ENCODE results near the gene PSD4.

PSD4 gene

DNA sequence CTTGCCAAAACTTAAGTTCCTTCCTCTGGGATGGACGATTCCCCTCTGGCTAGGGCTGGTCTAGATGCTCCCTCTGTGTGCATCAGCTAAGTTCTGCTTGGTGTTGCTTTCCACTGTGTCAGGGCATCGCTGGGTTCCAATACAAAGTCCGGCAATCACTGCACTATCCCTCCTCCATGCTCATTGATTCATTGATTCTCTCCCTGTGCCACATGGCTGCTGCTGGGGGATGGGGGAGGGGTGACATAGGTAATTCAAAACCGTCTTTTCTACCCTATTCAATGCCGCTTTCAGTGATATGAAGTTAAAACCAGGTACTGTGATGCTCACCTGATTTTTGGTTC is 23.5 kb upstream of the PSD4 start:
- Histone ChIP-seq H3K4me3 (ENCODE audit: low read depth, low read length) (no peak overlapping the region), H3K9me3 (ENCODE audit: severe bottlenecking) (no peaks in the 10 kb centered on the region), H3K27ac (no peak overlapping the region), H3K27me3 (ENCODE audit: insufficient read depth, low read depth, severe bottlenecking) (no peaks in the 10 kb centered on the region), H3K36me3 (no peaks in the 10 kb centered on the region)
- no peak for DNase-seq
- TF ChIP-seq, protein P1, sequence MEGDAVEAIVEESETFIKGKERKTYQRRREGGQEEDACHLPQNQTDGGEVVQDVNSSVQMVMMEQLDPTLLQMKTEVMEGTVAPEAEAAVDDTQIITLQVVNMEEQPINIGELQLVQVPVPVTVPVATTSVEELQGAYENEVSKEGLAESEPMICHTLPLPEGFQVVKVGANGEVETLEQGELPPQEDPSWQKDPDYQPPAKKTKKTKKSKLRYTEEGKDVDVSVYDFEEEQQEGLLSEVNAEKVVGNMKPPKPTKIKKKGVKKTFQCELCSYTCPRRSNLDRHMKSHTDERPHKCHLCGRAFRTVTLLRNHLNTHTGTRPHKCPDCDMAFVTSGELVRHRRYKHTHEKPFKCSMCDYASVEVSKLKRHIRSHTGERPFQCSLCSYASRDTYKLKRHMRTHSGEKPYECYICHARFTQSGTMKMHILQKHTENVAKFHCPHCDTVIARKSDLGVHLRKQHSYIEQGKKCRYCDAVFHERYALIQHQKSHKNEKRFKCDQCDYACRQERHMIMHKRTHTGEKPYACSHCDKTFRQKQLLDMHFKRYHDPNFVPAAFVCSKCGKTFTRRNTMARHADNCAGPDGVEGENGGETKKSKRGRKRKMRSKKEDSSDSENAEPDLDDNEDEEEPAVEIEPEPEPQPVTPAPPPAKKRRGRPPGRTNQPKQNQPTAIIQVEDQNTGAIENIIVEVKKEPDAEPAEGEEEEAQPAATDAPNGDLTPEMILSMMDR (IDR thresholded peaks at IDR 0.05; ENCODE audit: low read depth, low read length), result no peak

DNA sequence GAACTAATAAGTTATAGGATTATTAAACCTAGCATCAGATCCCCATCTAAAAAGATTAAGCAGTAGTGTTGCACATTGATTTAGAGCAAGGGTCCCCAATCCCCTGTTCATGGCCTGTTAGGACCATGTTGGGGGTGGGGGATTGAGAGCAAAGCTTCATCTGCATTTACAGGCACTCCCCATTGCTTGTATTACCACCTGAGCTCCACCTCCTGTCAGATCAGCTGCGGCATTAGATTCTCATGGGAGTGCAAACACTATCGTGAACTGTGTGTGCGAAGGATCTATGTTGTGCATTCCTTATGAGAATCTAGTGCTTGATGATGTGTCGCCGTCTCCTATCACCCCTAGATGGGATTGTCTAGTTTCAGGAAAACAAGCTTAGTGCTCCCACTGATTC is 18.4 kb upstream of the PSD4 start:
- Histone ChIP-seq H3K9me3 (ENCODE audit: severe bottlenecking) (peaks cover 5% of the 10 kb centered on the region), H3K36me3 (no peaks in the 10 kb centered on the region), H3K27ac (no peak overlapping the region), H3K27me3 (ENCODE audit: insufficient read depth, low read depth, severe bottlenecking) (no peaks in the 10 kb centered on the region), H3K4me3 (ENCODE audit: low read depth, low read length) (no peak overlapping the region)
- DNase-seq, result no peak
- TF ChIP-seq, protein P1 (IDR thresholded peaks at IDR 0.05; ENCODE audit: low read depth, low read length), result no peak

DNA sequence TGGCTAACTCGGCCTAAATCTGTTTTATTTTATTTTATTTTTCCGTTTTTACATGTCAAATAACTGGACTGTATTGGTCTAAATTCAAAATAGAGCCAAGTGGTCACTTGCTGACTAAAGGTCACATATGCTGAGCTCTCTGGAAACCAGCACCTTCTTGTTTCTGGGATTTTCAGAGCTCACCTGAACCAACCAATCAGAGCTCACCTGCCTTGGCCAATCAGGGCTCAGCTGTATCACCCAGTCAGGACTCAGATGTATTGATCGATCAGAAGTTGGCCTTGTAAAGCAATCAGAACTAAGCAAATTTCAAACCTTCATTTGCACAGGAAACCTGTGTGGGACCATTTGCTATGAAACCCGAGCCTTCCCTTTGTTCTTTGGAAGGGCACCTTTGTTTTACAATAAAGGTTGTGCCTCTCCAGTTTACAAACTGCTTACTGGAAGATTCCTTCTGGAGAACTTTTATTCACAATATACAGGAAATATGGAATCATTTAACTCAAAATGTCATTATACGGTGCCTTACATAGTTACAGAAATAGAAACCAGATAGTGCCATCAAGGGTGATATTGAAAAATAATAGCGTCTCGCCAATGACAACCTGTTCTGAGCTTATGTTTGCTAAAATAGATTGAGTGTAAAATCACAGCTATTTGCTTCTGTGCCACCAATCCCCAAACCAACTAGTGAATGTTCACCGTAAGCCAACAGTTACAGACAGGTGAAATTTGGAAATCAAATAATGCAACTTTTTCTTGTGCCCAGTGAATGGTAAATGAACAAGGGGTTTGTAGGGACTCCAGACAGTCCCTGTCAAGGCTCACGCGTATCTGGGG is 17.3 kb upstream of the PSD4 start:
- Histone ChIP-seq H3K27me3 (ENCODE audit: insufficient read depth, low read depth, severe bottlenecking) (no peaks in the 10 kb centered on the region), H3K27ac (no peak overlapping the region)

DNA sequence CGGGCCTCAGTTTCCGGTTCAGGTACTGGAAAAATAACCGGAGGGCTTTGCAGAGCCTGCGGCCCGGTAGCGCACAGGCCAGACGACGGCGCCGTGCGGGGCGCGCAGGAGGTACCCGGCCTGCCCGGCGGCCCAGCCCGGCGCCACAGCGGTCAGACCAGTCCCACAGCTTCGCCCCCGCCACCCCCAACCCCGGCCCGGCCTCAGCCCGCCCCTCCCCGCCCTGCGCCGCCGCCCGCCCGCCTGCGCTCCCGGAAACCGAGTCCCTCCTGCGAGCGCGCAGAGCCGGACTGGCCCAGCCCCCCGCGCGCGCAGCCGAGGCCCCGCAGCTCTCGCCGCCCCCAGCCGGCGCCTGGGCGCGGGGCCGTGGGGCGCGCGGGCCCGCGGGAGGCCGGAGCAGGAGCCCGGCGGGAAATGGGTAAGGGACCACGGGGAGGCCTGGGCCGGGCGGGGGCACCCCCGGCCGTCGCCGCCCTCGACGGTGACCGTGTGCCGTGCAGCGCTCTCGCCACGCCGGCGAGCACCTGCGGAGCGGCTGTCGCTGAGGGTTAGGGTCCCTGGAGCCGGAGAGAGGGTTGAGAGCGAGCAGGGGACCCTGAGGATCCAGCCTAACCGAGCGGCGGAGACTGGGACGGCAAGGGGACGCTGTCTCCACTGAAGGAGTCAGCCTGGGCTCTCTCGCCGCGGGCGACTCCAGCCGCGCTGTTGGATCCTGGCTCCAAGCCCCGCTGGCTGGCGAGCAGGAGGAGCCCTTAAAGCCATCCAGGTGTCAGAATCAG is 16.5 kb upstream of the PSD4 start:
- no peak overlapping the region for H3K27ac ChIP-seq

More for the DNA sequence above, 17.3 kb upstream of the PSD4 start:
- no peak for DNase-seq
- TF ChIP-seq, protein P1 (IDR thresholded peaks at IDR 0.05; ENCODE audit: low read depth, low read length), result no peak
- H3K36me3 ChIP-seq, result no peaks in the 10 kb centered on the region
- no peak overlapping the region for H3K4me3 ChIP-seq (ENCODE audit: low read depth, low read length)
- peaks cover 5% of the 10 kb centered on the region for H3K9me3 ChIP-seq (ENCODE audit: severe bottlenecking)

DNA sequence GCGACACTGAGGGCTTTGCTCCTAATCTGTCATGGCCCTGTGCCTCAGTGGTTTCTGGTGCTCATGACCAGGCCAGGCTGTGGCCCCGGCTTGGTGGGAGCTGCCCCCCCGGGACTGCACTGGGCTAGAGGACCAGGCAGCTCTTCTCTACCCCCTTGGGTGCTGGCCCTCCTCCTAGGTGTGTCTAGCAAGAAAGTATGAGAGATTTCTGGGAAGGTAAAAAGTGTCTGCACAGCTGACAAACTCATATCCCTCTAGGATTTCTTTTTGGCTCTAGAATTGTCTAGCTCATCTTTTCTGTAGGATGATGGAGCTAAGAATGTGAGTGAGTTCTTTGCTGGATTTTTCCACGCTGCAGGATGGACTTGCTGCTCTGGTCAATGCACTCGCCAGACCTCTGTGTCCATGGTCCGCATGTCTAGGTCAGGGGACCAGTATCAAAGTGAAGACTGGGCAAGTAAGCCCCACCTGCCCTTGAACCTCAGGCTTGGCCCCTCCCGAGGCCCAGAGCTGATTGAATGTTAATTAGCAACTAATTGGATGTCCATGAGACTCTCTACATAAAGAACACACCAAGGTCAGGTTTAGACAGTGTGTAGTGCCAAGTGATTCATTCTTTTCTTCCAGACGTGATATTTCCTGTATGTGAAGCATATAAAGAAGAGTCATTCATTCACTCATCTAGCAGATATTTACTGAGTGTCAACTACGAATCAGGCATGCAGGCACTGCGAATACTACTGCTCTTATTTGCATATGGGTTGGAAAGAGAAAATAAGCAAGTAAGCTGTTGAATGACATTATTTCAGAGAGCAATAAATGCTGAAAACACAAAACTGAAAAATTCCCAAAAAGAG is 15.6 kb upstream of the PSD4 start:
- no peaks in the 10 kb centered on the region for H3K36me3 ChIP-seq
- DNase-seq, result no peak
- H3K4me3 ChIP-seq (ENCODE audit: low read depth, low read length), result no peak overlapping the region
- H3K27ac ChIP-seq, result no peak overlapping the region
- no peaks in the 10 kb centered on the region for H3K27me3 ChIP-seq (ENCODE audit: insufficient read depth, low read depth, severe bottlenecking)
- peaks cover 5% of the 10 kb centered on the region for H3K9me3 ChIP-seq (ENCODE audit: severe bottlenecking)
- TF ChIP-seq, protein P1 (IDR thresholded peaks at IDR 0.05; ENCODE audit: low read depth, low read length), result no peak

More for the DNA sequence above, 16.5 kb upstream of the PSD4 start:
- H3K4me3 ChIP-seq (ENCODE audit: low read depth, low read length), result no peak overlapping the region
- H3K27me3 ChIP-seq (ENCODE audit: insufficient read depth, low read depth, severe bottlenecking), result no peaks in the 10 kb centered on the region
- H3K9me3 ChIP-seq (ENCODE audit: severe bottlenecking), result peaks cover 5% of the 10 kb centered on the region
- no peaks in the 10 kb centered on the region for H3K36me3 ChIP-seq
- DNase-seq, result no peak
- TF ChIP-seq, protein P1 (IDR thresholded peaks at IDR 0.05; ENCODE audit: low read depth, low read length), result no peak
